Liver (tissue), 9 donors: ENCODE measurements around the gene FYB2. TPM values are rescaled to one million over a fixed set of nuclear protein-coding genes. Genes with fewer than 3 reads are reported as not detected.
A peak's percentile ranks its signal among the peaks of the same experiment; 100 is the strongest.

ENCODE experiments used
- DNase-seq: peaks from one replicate; pipeline ENCODE4 v3.0.0-alpha.2; 2017; ENCODE audit warnings: low spot score
- H3K27ac ChIP-seq, 2 donors: one replicate each; pipeline ENCODE4 v1.7.0; 2013; ENCODE audit warnings: inconsistent platforms in 2 of 2, low read length in 2 of 2, control low read depth in 1 of 2, low read depth in 1 of 2, mild to moderate bottlenecking in 1 of 2
- H3K27me3 ChIP-seq, 4 donors: one replicate each; pipeline versions ENCODE4 v1.6.1 to v1.7.0; 2013; ENCODE audit warnings: low read length in 3 of 4, inconsistent platforms in 1 of 4, mild to moderate bottlenecking in 1 of 4, moderate library complexity in 1 of 4; ENCODE audit not compliant: control insufficient read depth in 4 of 4, insufficient read depth in 4 of 4
- H3K36me3 ChIP-seq, 4 donors: one replicate each; pipeline versions ENCODE4 v1.6.1 to v1.7.0; 2013; ENCODE audit warnings: low read length in 3 of 4, mild to moderate bottlenecking in 3 of 4, low read depth in 1 of 4, moderate library complexity in 1 of 4; ENCODE audit not compliant: control insufficient read depth in 4 of 4, insufficient read depth in 3 of 4
- H3K4me1 ChIP-seq, 4 donors: one replicate each; pipeline versions ENCODE4 v1.6.1 to v1.7.0; 2013; ENCODE audit warnings: low read length in 3 of 4, mild to moderate bottlenecking in 3 of 4, moderate library complexity in 1 of 4; ENCODE audit not compliant: control insufficient read depth in 4 of 4, insufficient read depth in 4 of 4
- H3K4me3 ChIP-seq, 3 donors: one replicate each; pipeline versions ENCODE4 v1.6.1 to v1.7.0; 2013; ENCODE audit warnings: low read length in 3 of 3, control low read depth in 1 of 3, low read depth in 1 of 3, mild to moderate bottlenecking in 1 of 3
- H3K9ac ChIP-seq, 2 donors: one replicate each; pipeline ENCODE4 v1.7.0; 2013; ENCODE audit warnings: low read length in 2 of 2, mild to moderate bottlenecking in 2 of 2, moderate library complexity in 2 of 2, control low read depth in 1 of 2, low read depth in 1 of 2
- H3K9me3 ChIP-seq, 4 donors: one replicate each; pipeline versions ENCODE4 v1.6.1 to v1.7.0; 2013; ENCODE audit warnings: low read length in 3 of 4; ENCODE audit not compliant: control insufficient read depth in 4 of 4
- ATF3 ChIP-seq: IDR thresholded peaks from 2 replicates; pipeline ENCODE4 v1.6.1; 2016; ENCODE audit warnings: antibody characterized with exemption
- CTCF ChIP-seq: fragments of 150-350 bp; IDR thresholded peaks from 2 replicates; pipeline ENCODE4 v1.5.1; 2017; ENCODE audit warnings: improper control_type of control experiment, low read depth, low read length; ENCODE audit not compliant: missing input control
- EGR1 ChIP-seq, 2 donors: IDR thresholded peaks; 2 replicates each; pipeline ENCODE4 v1.6.1; 2016 to 2018; ENCODE audit warnings: antibody characterized with exemption in 2 of 2, low read depth in 2 of 2
- FOXA1 ChIP-seq: IDR thresholded peaks from 2 replicates; pipeline ENCODE4 v1.6.1; 2016; ENCODE audit warnings: antibody characterized with exemption
- FOXA2 ChIP-seq: IDR thresholded peaks from 2 replicates; pipeline ENCODE4 v1.6.1; 2016; ENCODE audit warnings: antibody characterized with exemption
- GABPA ChIP-seq, 2 donors: IDR thresholded peaks in 1 of 2; conservative IDR thresholded peaks in 1 of 2; 2 replicates each; pipeline ENCODE4 v1.6.1; 2016; ENCODE audit warnings: antibody characterized with exemption in 2 of 2, mild to moderate bottlenecking in 1 of 2, moderate library complexity in 1 of 2
- HNF4A ChIP-seq, 2 donors: conservative IDR thresholded peaks; 2 replicates each; pipeline ENCODE4 v1.6.1; 2016; ENCODE audit warnings: antibody characterized with exemption in 2 of 2, mild to moderate bottlenecking in 2 of 2
- HNF4G ChIP-seq: IDR thresholded peaks from 2 replicates; pipeline ENCODE4 v1.6.1; 2016; ENCODE audit warnings: antibody characterized with exemption
- JUND ChIP-seq, 2 donors: IDR thresholded peaks; 2 replicates each; pipeline ENCODE4 v1.6.1; 2016; ENCODE audit warnings: antibody characterized with exemption in 2 of 2
- MAX ChIP-seq: IDR thresholded peaks from 2 replicates; pipeline ENCODE4 v1.6.1; 2016; ENCODE audit warnings: antibody characterized with exemption
- NR2F2 ChIP-seq: IDR thresholded peaks from 2 replicates; pipeline ENCODE4 v1.6.1; 2016; ENCODE audit warnings: antibody characterized with exemption
- RAD21 ChIP-seq, 2 donors: IDR thresholded peaks; 2 replicates each; pipeline ENCODE4 v1.6.1; 2016; ENCODE audit warnings: antibody characterized with exemption in 2 of 2, mild to moderate bottlenecking in 2 of 2
- REST ChIP-seq: IDR thresholded peaks from 2 replicates; pipeline ENCODE4 v1.6.1; 2016; ENCODE audit warnings: antibody characterized with exemption, mild to moderate bottlenecking
- RXRA ChIP-seq, 2 donors: IDR thresholded peaks; 2 replicates each; pipeline ENCODE4 v1.6.1; 2017 to 2018; ENCODE audit warnings: antibody characterized with exemption in 2 of 2, mild to moderate bottlenecking in 1 of 2
- SP1 ChIP-seq: IDR thresholded peaks from 2 replicates; pipeline ENCODE4 v1.6.1; 2018; ENCODE audit warnings: antibody characterized with exemption, mild to moderate bottlenecking
- TAF1 ChIP-seq: conservative IDR thresholded peaks from 2 replicates; pipeline ENCODE4 v1.6.1; 2016; ENCODE audit warnings: antibody characterized with exemption, mild to moderate bottlenecking
- YY1 ChIP-seq: IDR thresholded peaks from 2 replicates; pipeline ENCODE4 v1.6.1; 2016; ENCODE audit warnings: antibody characterized with exemption, mild to moderate bottlenecking
- ZBTB33 ChIP-seq: IDR thresholded peaks from 2 replicates; pipeline ENCODE4 v1.6.1; 2016; ENCODE audit warnings: antibody characterized with exemption
- WGBS: extraction: QIAGEN DNeasy Blood & Tissue Kit; methylation state at CpG from one replicate; pipeline ENCODE4 v1.1.7; 2013; 5-methylcytosine and 5-hydroxymethylcytosine counted together
- polyA plus RNA-seq, 2 donors: library from polyadenylated mRNA; stranded (reverse) in 1 of 2; unstranded in 1 of 2; fragments of 200-250 nt in 1 of 2; fragments of >200 nt in 1 of 2; fragmentation: Nextera tagmentation in 1 of 2; extraction: Ambion mirVana in 1 of 2; gene quantifications; one replicate each; pipeline versions ENCODE4 v1.2.1 to v1.2.3, GENCODE V29; 2013 to 2015
- total RNA-seq, 2 donors: library from RNA; depleted of rRNA; stranded (reverse); fragments of >200 nt; gene quantifications; one replicate each; pipeline ENCODE4 v1.2.3, GENCODE V29; 2014
- donor health status: healthy.
- donor health status: healthy.
- donor health status: healthy.
- donor health status: healthy.
- donor health status: healthy.

FYB2 gene
- total and polyA plus RNA-seq, 4 donors, result 3.3 to 31.3 (median 16.2) TPM

GRCh38 chr1:56836359-56836758 is 17.2 kb upstream of the FYB2 start:
- H3K27ac ChIP-seq, result peak overlapping the region; percentile 62 to 72
- H3K9me3 ChIP-seq, result peaks cover 0 to 9% (median 3%) of the 10 kb centered on the region in 4 donors
- H3K4me3 ChIP-seq, result no peak overlapping the region
- no peaks in the 10 kb centered on the region for H3K27me3 ChIP-seq
- H3K4me1 ChIP-seq, result peaks cover 6 to 20% (median 13%) of the 10 kb centered on the region in 4 donors
- DNase-seq, result peak; percentile 34
- 68% methylated on average over 4 of the region's 4 CpGs for WGBS
- no peak overlapping the region for H3K9ac ChIP-seq
- TF ChIP-seq RAD21 (IDR thresholded peaks at IDR 0.05), result no peak
- no peak for TF ChIP-seq GABPA (IDR thresholded peaks at IDR 0.05 in 1 of 2, conservative IDR thresholded peaks at IDR 0.05 in 1 of 2)
- TF ChIP-seq RXRA (IDR thresholded peaks at IDR 0.05), result no peak
- H3K36me3 ChIP-seq, result no peaks in the 10 kb centered on the region

GRCh38 chr1:56835657-56836056 is 16.5 kb upstream of the FYB2 start:
- Histone ChIP-seq H3K9me3 (peaks cover 0 to 9% (median 3%) of the 10 kb centered on the region in 4 donors), H3K9ac (no peak overlapping the region), H3K36me3 (no peaks in the 10 kb centered on the region), H3K4me3 (no peak overlapping the region), H3K27me3 (no peaks in the 10 kb centered on the region), H3K4me1 (peaks cover 6 to 20% (median 13%) of the 10 kb centered on the region in 4 donors), H3K27ac (peak overlapping the region; percentile 62 to 72)
- no peak for DNase-seq
- TF ChIP-seq FOXA1, result no peak
- TF ChIP-seq YY1, result peak; percentile 76
- peak; percentile 58 to 71 for TF ChIP-seq RAD21 (IDR thresholded peaks at IDR 0.05)
- peak; percentile 69 for TF ChIP-seq REST
- TF ChIP-seq TAF1, result no peak
- no peak for TF ChIP-seq NR2F2
- TF ChIP-seq ZBTB33, result no peak
- no peak for TF ChIP-seq SP1
- peak; percentile 53 to 67 for TF ChIP-seq RXRA (IDR thresholded peaks at IDR 0.05)
- TF ChIP-seq FOXA2, result peak; percentile 24
- TF ChIP-seq HNF4A (conservative IDR thresholded peaks at IDR 0.05), result peak; percentile 57 to 72
- no peak for TF ChIP-seq ATF3
- TF ChIP-seq HNF4G, result no peak
- TF ChIP-seq CTCF, result no peak
- peak in 1 of 2 donors; percentile 24 for TF ChIP-seq EGR1 (IDR thresholded peaks at IDR 0.05; ENCODE audit: low read depth in 2 of 2)
- peak in 1 of 2 donors; percentile 37 for TF ChIP-seq JUND (IDR thresholded peaks at IDR 0.05)
- TF ChIP-seq MAX, result peak; percentile 62
- no peak for TF ChIP-seq GABPA (IDR thresholded peaks at IDR 0.05 in 1 of 2, conservative IDR thresholded peaks at IDR 0.05 in 1 of 2)
- 45% methylated on average over 5 of the region's 5 CpGs for WGBS
